Adrenal gland (tissue), 12 donors: ENCODE data around the gene ZNF618. TPM values are rescaled to one million over a fixed set of nuclear protein-coding genes. Genes with fewer than 3 reads are reported as not detected.

Experiments
- DNase-seq, 7 donors: peaks; one replicate each; pipeline ENCODE4 v3.0.0-alpha.2; 2019 to 2020
- H3K27ac ChIP-seq, 5 donors: fragments of 200-600 bp; sonication (generic) in 4 of 5; 1 replicate in 3 of 5; 2 replicates in 2 of 5; pipeline versions ENCODE4 v1.5.1 to v1.8.0; 2016 to 2020; ENCODE audit warnings: mild to moderate bottlenecking in 1 of 5
- H3K27me3 ChIP-seq: fragments of 200-600 bp; 2 replicates; pipeline ENCODE4 v1.8.0; 2021
- H3K36me3 ChIP-seq, 2 donors: fragments of 200-600 bp; replicated peaks in 1 of 2; 1 replicate in 1 of 2; 2 replicates in 1 of 2; pipeline versions ENCODE4 v1.5.1 to v1.8.0; 2018 to 2022
- H3K4me1 ChIP-seq, 2 donors: fragments of 200-600 bp; replicated peaks in 1 of 2; 1 replicate in 1 of 2; 2 replicates in 1 of 2; pipeline versions ENCODE4 v1.5.1 to v1.8.0; 2018 to 2021
- H3K4me3 ChIP-seq, 4 donors: fragments of 200-600 bp; sonication (generic) in 3 of 4; one replicate each; pipeline ENCODE4 v1.5.1; 2016 to 2018
- H3K9me3 ChIP-seq, 3 donors: fragments of 200-600 bp; sonication (generic) in 1 of 3; replicated peaks in 1 of 3; 1 replicate in 2 of 3; 2 replicates in 1 of 3; pipeline versions ENCODE4 v1.5.1 to v1.8.0; 2016 to 2021
- CTCF ChIP-seq, 6 experiments: fragments of 450-650 bp in 4 of 6; fragments of 200-600 bp in 2 of 6; sonication (generic) in 1 of 6; IDR thresholded peaks; 1 replicate in 5 of 6; 2 replicates in 1 of 6; pipeline versions ENCODE4 v1.5.1 to v1.8.0; 2016 to 2021; ENCODE audit warnings: antibody characterized with exemption in 6 of 6, mild to moderate bottlenecking in 2 of 6, moderate library complexity in 1 of 6
- POLR2A ChIP-seq, 2 donors: fragments of 450-650 bp; IDR thresholded peaks; one replicate each; pipeline ENCODE4 v1.6.1; 2017; ENCODE audit warnings: antibody characterized with exemption in 2 of 2, mild to moderate bottlenecking in 2 of 2, moderate library complexity in 1 of 2
- WGBS, 4 donors: extraction: QIAGEN DNeasy Blood & Tissue Kit in 2 of 4; methylation state at CpG; one replicate each; pipeline versions ENCODE4 v1.1.5 to v1.1.7; 2013 to 2017; 5-methylcytosine and 5-hydroxymethylcytosine counted together
- intact Hi-C, 2 donors: fragments of 100-400 bp; cut with DNase I; formaldehyde crosslinking; loops; one replicate each; pipeline versions ENCODE4 v1.14.1 to v1.15.0; 2022 to 2023
- polyA plus RNA-seq, 3 donors: library from polyadenylated mRNA; stranded (reverse); fragments of 200-250 nt in 2 of 3; fragments of 350-450 nt in 1 of 3; fragmentation: Illumina TruSeq in 1 of 3; extraction: RNeasy Lipid Tissue Mini Kit (QIAGEN cat#74804) in 1 of 3; gene quantifications; one replicate each; pipeline ENCODE4 v1.2.3, GENCODE V29; 2013 to 2014
- total RNA-seq, 9 donors: library from RNA; depleted of rRNA in 4 of 9; stranded (reverse); fragments of >200 nt in 4 of 9; fragments of 120-200 nt in 1 of 9; fragmentation: NEBNext Ultra II Directional in 1 of 9; extraction: Animal tissue kit (Norgen Biotek cat#: 25700) in 1 of 9; gene quantifications; one replicate each; pipeline versions ENCODE4 v1.1.0 to v1.2.4, GENCODE V29; 2013 to 2023
- donor health status: healthy with polysubstance abuse.
- donor health status: Bipolar disorder and iron deficiency.
- donor health status: DM: yes; HTN: yes; CAD: no.
- donor health status: DM: no; HTN: no; CAD: no.
- donor health status: DM: no; HTN: no; CAD: no.
- donor health status: DM: yes; HTN: yes; CAD: no.

ZNF618 gene
- total and polyA plus RNA-seq, 12 donors: 4.5 to 21.3 (median 9.9) TPM

- no peaks in the 10 kb centered on the region for H3K27me3 ChIP-seq
- no peak overlapping the region for H3K27ac ChIP-seq
- intact Hi-C loops: no loop called here
- WGBS, 4 donors: 73 to 80% (median 75%) methylated on average over 6 to 8 of the region's 8 CpGs
- no peak overlapping the region for H3K4me3 ChIP-seq
- H3K9me3 ChIP-seq: no peaks in the 10 kb centered on the region
- no peak for TF ChIP-seq POLR2A (IDR thresholded peaks at IDR 0.05)
- no peak for TF ChIP-seq CTCF (IDR thresholded peaks at IDR 0.05)
- H3K36me3 ChIP-seq: no peaks in the 10 kb centered on the region
- DNase-seq: no peak
- no peaks in the 10 kb centered on the region for H3K4me1 ChIP-seq
Measured at GRCh38 chr9:113918697-113919350, 42.7 kb downstream of the ZNF618 start.

GRCh38 chr9:113919382-113919781, 43.3 kb downstream of the ZNF618 start:
- no peak for DNase-seq
- TF ChIP-seq POLR2A (IDR thresholded peaks at IDR 0.05) (no peak), CTCF (IDR thresholded peaks at IDR 0.05) (no peak)
- no peaks in the 10 kb centered on the region for H3K4me1 ChIP-seq
- H3K36me3 ChIP-seq: no peaks in the 10 kb centered on the region
- WGBS, 4 donors: 64 to 76% (median 69%) methylated on average over 8 to 9 of the region's 9 CpGs
- H3K27me3 ChIP-seq: no peaks in the 10 kb centered on the region
- no peaks in the 10 kb centered on the region for H3K9me3 ChIP-seq
- no peak overlapping the region for H3K4me3 ChIP-seq
- H3K27ac ChIP-seq: no peak overlapping the region
- intact Hi-C loops: no loop called here

- no peak for DNase-seq
- Histone ChIP-seq H3K27ac (no peak overlapping the region), H3K36me3 (no peaks in the 10 kb centered on the region), H3K9me3 (no peaks in the 10 kb centered on the region), H3K4me3 (no peak overlapping the region), H3K4me1 (no peaks in the 10 kb centered on the region), H3K27me3 (no peaks in the 10 kb centered on the region)
- intact Hi-C loops: no loop called here
- TF ChIP-seq POLR2A (IDR thresholded peaks at IDR 0.05) (no peak), CTCF (IDR thresholded peaks at IDR 0.05) (no peak)
- WGBS, 4 donors: 89 to 97% (median 96%) methylated on average over 5 of the region's 5 CpGs
Measured at GRCh38 chr9:113919871-113920270, 43.8 kb downstream of the ZNF618 start.

- TF ChIP-seq CTCF (IDR thresholded peaks at IDR 0.05) (no peak), POLR2A (IDR thresholded peaks at IDR 0.05) (no peak)
- Histone ChIP-seq H3K9me3 (no peaks in the 10 kb centered on the region), H3K36me3 (no peaks in the 10 kb centered on the region), H3K4me1 (no peaks in the 10 kb centered on the region), H3K4me3 (no peak overlapping the region), H3K27me3 (no peaks in the 10 kb centered on the region), H3K27ac (no peak overlapping the region)
- WGBS, 4 donors: 95 to 97% (median 96%) methylated on average over 3 of the region's 3 CpGs
- peak in 1 of 7 donors; percentile 9 for DNase-seq
- intact Hi-C loops: no loop called here
Measured at GRCh38 chr9:113920872-113921271, 44.8 kb downstream of the ZNF618 start.
